Liver (tissue), 3 donors: Measurements from ENCODE around the gene ZSWIM1.

Experiments
- FOXA1 ChIP-seq: IDR thresholded peaks from 2 replicates; pipeline ENCODE4 v1.6.1; 2016; ENCODE audit warnings: antibody characterized with exemption
- JUND ChIP-seq, 2 donors: IDR thresholded peaks; 2 replicates each; pipeline ENCODE4 v1.6.1; 2016; ENCODE audit warnings: antibody characterized with exemption in 2 of 2
- TAF1 ChIP-seq: conservative IDR thresholded peaks from 2 replicates; pipeline ENCODE4 v1.6.1; 2016; ENCODE audit warnings: antibody characterized with exemption, mild to moderate bottlenecking
- TF ChIP-seq, protein P1 (sequence below): IDR thresholded peaks from 2 replicates; pipeline ENCODE4 v1.6.1; 2016; ENCODE audit warnings: antibody characterized with exemption
- TF ChIP-seq, protein P2 (sequence below): IDR thresholded peaks from 2 replicates; pipeline ENCODE4 v1.6.1; 2016; ENCODE audit warnings: antibody characterized with exemption
- TF ChIP-seq, protein P3 (sequence below): fragments of 150-350 bp; IDR thresholded peaks from 2 replicates; pipeline ENCODE4 v1.5.1; 2017; ENCODE audit warnings: improper control_type of control experiment, low read depth, low read length; ENCODE audit not compliant: missing input control
- donor health status: healthy.
- donor health status: healthy.

DNA sequence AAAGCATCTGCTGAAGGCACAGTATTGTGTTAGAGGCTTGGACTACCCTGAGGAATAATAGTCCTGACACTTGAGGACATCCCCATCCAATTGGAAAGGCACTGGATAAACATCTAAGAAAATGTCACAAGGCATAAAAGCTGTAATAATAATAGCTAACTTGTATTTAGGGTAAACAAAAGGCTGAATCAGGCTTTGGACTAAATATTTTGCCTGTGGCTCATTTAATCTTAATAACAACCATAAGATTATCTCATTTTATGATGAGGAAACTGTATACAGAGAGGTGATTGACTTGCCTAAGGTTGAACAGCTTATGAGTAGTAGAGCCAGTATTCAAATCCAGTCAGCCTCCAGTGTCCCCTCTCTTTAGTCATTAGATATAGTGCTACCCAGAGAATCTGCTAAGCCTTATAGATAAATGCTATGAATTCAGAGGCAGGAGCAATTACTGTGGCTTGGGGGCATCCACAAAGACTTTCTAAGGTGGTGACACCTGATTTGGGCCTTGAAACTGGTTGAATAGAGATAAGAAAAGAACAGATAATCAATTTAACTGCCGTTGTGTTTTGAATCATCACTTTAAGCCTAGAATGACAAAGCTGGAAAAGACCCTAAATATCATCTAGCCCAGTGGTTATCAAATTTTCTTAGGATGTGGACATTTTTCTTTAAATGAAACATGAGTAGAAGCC is 7.5 kb upstream of the ZSWIM1 start:
- TF ChIP-seq, protein P1, sequence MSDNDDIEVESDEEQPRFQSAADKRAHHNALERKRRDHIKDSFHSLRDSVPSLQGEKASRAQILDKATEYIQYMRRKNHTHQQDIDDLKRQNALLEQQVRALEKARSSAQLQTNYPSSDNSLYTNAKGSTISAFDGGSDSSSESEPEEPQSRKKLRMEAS = no peak
- TF ChIP-seq TAF1 (no peak), FOXA1 (no peak), JUND (IDR thresholded peaks at IDR 0.05) (no peak)
- TF ChIP-seq, protein P2, sequence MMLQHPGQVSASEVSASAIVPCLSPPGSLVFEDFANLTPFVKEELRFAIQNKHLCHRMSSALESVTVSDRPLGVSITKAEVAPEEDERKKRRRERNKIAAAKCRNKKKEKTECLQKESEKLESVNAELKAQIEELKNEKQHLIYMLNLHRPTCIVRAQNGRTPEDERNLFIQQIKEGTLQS = no peak
- TF ChIP-seq, protein P3, sequence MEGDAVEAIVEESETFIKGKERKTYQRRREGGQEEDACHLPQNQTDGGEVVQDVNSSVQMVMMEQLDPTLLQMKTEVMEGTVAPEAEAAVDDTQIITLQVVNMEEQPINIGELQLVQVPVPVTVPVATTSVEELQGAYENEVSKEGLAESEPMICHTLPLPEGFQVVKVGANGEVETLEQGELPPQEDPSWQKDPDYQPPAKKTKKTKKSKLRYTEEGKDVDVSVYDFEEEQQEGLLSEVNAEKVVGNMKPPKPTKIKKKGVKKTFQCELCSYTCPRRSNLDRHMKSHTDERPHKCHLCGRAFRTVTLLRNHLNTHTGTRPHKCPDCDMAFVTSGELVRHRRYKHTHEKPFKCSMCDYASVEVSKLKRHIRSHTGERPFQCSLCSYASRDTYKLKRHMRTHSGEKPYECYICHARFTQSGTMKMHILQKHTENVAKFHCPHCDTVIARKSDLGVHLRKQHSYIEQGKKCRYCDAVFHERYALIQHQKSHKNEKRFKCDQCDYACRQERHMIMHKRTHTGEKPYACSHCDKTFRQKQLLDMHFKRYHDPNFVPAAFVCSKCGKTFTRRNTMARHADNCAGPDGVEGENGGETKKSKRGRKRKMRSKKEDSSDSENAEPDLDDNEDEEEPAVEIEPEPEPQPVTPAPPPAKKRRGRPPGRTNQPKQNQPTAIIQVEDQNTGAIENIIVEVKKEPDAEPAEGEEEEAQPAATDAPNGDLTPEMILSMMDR = no peak
